ENCODE data around the gene LRPAP1. TPM values are rescaled to one million over a fixed set of nuclear protein-coding genes. Genes with fewer than 3 reads are reported as not detected.
"Not testable (repeated sequence)": the region's sequence is repeated elsewhere in the genome, so short reads cannot be mapped to it uniquely, and the experiment has no call there.

Gene LRPAP1
- total RNA-seq, 4 donors from 2014 or later = 65.0 to 131 (median 100) TPM

GRCh38 chr4:3564948-3565347 lies 32.7 kb upstream of the LRPAP1 start:
- ATAC-seq; in situ Hi-C loops (cut with MboI; ENCODE audit: low sequenced_read_pairs in 4 of 4); H3K9me3 ChIP-seq; intact Hi-C loops (cut with DNase I; ENCODE audit: low total_unique reads); H3K27ac ChIP-seq; H3K4me3 ChIP-seq; H3K36me3 ChIP-seq; H3K27me3 ChIP-seq; DNase-seq; H3K4me1 ChIP-seq: not testable (repeated sequence)

DNA sequence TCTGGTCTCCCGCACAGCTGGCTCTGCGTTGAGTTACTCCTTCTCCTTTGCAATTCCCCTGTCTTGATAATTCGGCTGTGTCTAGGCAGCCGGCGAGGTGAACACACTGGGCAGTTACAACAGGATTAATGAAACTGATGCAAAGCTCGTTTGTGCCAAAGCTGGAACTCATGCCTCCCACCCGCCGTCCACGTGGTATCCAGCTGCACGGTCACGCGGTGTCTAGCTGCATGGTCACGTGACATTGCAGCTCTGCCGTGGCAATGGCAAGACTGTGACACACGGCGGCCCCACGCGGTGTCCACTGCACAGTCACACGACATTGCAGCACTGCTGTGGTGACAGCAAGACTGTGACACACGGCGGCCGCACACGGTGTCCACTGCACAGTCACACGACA lies 31.2 kb upstream of the LRPAP1 start:
- Histone ChIP-seq H3K4me3 (no peak overlapping the region), H3K36me3 (no peaks in the 10 kb centered on the region), H3K9me3 (no peaks in the 10 kb centered on the region), H3K27me3 (peaks cover 0 to 2% (median 0%) of the 10 kb centered on the region in 3 donors), H3K4me1 (no peaks in the 10 kb centered on the region), H3K27ac (no peak overlapping the region)
- TF ChIP-seq CTCF (IDR thresholded peaks at IDR 0.05 in 4 of 5, conservative IDR thresholded peaks at IDR 0.05 in 1 of 5) (no peak), POLR2A (IDR thresholded peaks at IDR 0.05) (no peak)
- in situ Hi-C loops (cut with MboI; ENCODE audit: low sequenced_read_pairs in 4 of 4) (no loop called here), intact Hi-C loops (cut with DNase I; ENCODE audit: low total_unique reads) (no loop called here)
- DNase-seq (no peak), ATAC-seq (no peak)

- H3K9me3 ChIP-seq; H3K4me3 ChIP-seq; DNase-seq; intact Hi-C loops (cut with DNase I; ENCODE audit: low total_unique reads); H3K27ac ChIP-seq; in situ Hi-C loops (cut with MboI; ENCODE audit: low sequenced_read_pairs in 4 of 4); ATAC-seq; H3K4me1 ChIP-seq; H3K27me3 ChIP-seq; H3K36me3 ChIP-seq: not testable (repeated sequence)
Observed at GRCh38 chr4:3562127-3562526, 29.9 kb upstream of the LRPAP1 start.

GRCh38 chr4:3560465-3560864 lies 28.2 kb upstream of the LRPAP1 start:
- H3K9me3 ChIP-seq; in situ Hi-C loops (cut with MboI; ENCODE audit: low sequenced_read_pairs in 4 of 4); H3K36me3 ChIP-seq; H3K27ac ChIP-seq; DNase-seq; H3K4me1 ChIP-seq; ATAC-seq; H3K27me3 ChIP-seq; H3K4me3 ChIP-seq; intact Hi-C loops (cut with DNase I; ENCODE audit: low total_unique reads): not testable (repeated sequence)

DNA sequence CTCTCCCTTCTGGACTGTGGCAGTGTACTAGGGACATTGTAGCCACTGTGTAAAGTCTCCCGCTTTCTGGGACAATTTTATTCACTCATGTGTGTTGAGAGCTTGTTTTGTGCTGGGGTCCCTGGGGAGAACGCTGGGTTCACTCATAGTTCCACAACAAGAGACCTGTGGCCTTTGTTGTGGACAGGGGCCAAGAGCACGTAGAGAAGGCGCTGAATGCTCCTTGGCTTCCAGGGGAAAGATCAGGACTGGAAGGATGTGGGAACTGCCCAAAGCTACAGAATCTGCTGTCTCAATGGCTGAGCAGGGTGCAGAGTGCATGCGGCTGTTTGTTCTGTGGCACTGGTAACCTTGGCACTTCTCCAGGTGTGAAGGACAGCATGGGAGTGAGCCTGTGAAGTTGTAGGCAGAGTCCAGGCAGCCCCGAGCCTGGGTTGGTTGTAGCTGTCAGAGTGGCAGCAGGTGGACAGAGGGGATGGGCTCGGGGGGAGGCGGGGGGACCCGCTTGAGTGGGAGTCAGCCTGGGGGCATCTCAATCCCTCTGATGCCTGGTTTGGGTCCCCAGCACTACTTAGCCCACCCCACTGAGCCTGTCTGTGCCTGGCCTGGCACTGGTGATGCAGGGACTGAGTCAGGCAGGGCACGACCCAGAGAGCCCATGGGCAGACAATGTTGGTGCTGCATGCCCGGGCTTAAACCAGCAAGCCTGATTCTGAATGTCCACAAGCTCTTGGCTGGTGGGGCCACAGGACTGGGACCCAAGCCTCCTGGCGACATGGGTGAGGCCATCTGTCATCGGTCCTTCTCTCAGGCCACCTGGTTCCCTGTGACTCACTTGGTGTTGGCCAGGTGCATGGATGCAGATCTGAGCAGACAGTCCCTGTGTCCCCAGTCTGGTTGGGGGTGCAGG lies 27.4 kb upstream of the LRPAP1 start:
- ATAC-seq; H3K27ac ChIP-seq; H3K36me3 ChIP-seq; H3K9me3 ChIP-seq; intact Hi-C loops (cut with DNase I; ENCODE audit: low total_unique reads); H3K4me3 ChIP-seq; in situ Hi-C loops (cut with MboI; ENCODE audit: low sequenced_read_pairs in 4 of 4); H3K4me1 ChIP-seq; DNase-seq; H3K27me3 ChIP-seq: not testable (repeated sequence)

- intact Hi-C loops (cut with DNase I; ENCODE audit: low total_unique reads); H3K4me3 ChIP-seq; H3K27me3 ChIP-seq; ATAC-seq; H3K9me3 ChIP-seq; H3K4me1 ChIP-seq; H3K27ac ChIP-seq; H3K36me3 ChIP-seq; DNase-seq; in situ Hi-C loops (cut with MboI; ENCODE audit: low sequenced_read_pairs in 4 of 4): not testable (repeated sequence)
Observed at GRCh38 chr4:3558514-3558836, 26.3 kb upstream of the LRPAP1 start.

DNA sequence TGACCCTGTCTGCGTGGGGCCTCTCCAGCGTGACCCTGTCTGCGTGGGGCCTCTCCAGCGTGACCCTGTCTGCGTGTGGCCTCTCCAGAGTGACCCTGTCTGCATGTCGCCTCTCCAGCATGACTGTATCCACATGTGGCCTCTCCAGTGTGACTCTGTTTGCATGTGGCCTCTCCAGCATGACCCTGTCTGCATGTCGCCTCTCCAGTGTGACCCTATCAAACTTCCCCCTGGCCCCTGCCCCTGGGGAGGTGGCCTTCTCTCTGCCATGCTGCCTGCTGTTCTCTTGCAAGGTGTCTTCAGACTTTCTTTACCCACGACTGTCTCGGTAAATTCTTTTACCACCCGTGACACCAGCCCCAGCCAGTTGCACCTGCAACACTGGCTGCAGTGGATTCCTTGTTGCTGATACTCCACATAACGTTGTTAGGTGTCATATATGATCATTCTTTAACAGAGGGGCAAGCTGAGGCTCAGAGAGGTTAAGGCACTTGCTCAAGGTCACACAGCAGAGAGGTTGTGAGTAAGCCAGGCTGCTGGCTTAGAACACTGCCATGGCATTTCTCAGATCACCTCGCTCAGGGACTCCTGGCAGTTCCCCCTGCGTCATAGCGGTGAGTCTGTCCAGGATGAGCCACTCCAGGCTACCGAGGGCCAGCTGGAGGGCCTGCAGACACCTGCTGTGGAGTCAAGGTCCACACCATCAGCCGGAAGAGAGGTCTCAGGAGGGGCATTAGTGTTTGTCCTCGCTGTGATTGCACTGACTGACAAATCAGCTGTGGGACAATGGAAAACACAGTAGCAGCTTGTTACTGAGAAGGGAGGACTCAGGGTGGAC lies 25.7 kb upstream of the LRPAP1 start:
- H3K27ac ChIP-seq; in situ Hi-C loops (cut with MboI; ENCODE audit: low sequenced_read_pairs in 4 of 4); H3K27me3 ChIP-seq; intact Hi-C loops (cut with DNase I; ENCODE audit: low total_unique reads); ATAC-seq; H3K4me1 ChIP-seq; DNase-seq; H3K4me3 ChIP-seq; H3K36me3 ChIP-seq; H3K9me3 ChIP-seq: not testable (repeated sequence)

- DNase-seq; H3K27ac ChIP-seq; H3K36me3 ChIP-seq; intact Hi-C loops (cut with DNase I; ENCODE audit: low total_unique reads); H3K4me1 ChIP-seq; ATAC-seq; H3K27me3 ChIP-seq; H3K9me3 ChIP-seq; H3K4me3 ChIP-seq; in situ Hi-C loops (cut with MboI; ENCODE audit: low sequenced_read_pairs in 4 of 4): not testable (repeated sequence)
Observed at GRCh38 chr4:3557088-3557492, 24.9 kb upstream of the LRPAP1 start.

DNA sequence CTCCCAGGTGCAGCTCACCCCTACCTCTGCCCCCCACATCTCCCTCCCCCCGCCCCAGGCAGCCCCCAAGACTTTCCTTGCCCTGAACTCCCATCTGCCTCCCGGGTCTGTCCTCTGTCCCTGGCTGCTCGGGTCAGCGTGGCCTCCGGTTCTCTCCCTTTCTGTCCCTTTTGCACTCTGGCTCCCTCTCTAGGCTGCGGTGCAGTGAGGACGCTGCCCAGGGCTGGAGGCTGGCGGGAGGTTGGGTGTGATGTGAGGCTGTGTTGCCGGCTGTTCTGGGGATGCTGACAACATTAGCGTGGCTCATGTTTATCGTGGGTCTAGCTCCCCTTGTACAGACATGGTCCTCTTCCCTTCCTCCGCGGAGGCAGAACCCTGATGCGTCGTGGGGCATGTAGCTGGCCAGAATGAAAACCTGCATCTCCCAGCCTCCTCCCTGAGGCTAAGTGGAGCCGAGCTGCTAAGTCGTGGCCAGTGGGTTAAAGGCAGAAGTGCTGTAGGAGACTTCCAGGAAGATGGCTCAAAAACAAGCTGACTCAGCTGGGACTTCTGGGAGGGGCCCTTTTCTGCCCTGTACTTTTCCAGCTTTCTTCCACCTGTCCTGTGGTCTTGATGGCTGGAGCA lies 24.1 kb upstream of the LRPAP1 start:
- H3K36me3 ChIP-seq; in situ Hi-C loops (cut with MboI; ENCODE audit: low sequenced_read_pairs in 4 of 4); ATAC-seq; intact Hi-C loops (cut with DNase I; ENCODE audit: low total_unique reads); H3K4me3 ChIP-seq; DNase-seq; H3K9me3 ChIP-seq; H3K4me1 ChIP-seq; H3K27me3 ChIP-seq; H3K27ac ChIP-seq: not testable (repeated sequence)

DNA sequence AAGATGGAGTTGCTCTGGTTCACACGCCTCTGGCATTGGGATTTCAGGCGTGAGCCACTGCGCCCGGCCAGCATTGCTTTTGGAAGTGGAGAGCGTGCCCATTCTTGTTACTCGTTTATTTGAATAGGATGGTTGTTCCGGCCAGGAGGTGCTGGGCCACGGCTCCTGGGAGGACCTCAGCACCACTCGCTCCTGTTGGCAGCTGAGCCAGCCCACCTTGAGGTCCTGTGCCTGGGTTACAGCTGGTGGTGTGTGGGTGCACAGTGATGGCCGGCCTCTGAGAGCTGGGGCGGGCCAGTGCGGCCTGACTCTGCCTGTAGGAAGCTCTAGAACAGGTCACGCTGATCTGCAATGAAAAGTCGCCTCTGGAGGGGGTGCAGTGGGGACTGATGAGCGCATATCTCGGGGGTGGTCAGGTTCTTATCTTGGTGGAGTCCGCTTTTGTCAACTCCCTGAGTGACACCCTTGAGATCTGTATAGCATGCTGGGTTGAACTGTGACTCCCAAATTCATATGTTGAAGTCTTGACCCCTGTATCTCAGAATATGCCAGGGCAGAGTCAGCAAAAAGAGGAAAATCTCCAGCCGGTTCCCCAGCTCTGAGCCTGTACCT lies 23.3 kb upstream of the LRPAP1 start:
- H3K27me3 ChIP-seq; H3K27ac ChIP-seq; H3K9me3 ChIP-seq; intact Hi-C loops (cut with DNase I; ENCODE audit: low total_unique reads); DNase-seq; in situ Hi-C loops (cut with MboI; ENCODE audit: low sequenced_read_pairs in 4 of 4); ATAC-seq; H3K36me3 ChIP-seq; H3K4me1 ChIP-seq; H3K4me3 ChIP-seq: not testable (repeated sequence)
